ENCODE results near the gene CD248. TPM values are rescaled to one million over a fixed set of nuclear protein-coding genes. Genes with fewer than 3 reads are reported as not detected.

CD248 gene
- total and polyA plus RNA-seq, 8 donors, result 0.58 to 66.9 (median 5.7) TPM

- Histone ChIP-seq H3K9me3 (no peaks in the 10 kb centered on the region), H3K4me3 (peak within 1 kb of the TSS; percentile 55 to 87 (median 82)), H3K27me3 (no peaks in the 10 kb centered on the region), H3K36me3 (peaks cover under 1 to 3% (median 2%) of the 10 kb centered on the region in 4 donors), H3K27ac (peak within 1 kb of the TSS; percentile 88 to 96 (median 94)), H3K4me1 (peaks cover 37 to 68% (median 57%) of the 10 kb centered on the region in 4 donors)
- TF ChIP-seq POLR2AphosphoS5 (IDR thresholded peaks at IDR 0.05) (peak in 2 of 3 donors; percentile 53 to 69), CTCF (IDR thresholded peaks at IDR 0.05) (no peak)
- DNase-seq, result peak; percentile 86 to 96
- intact Hi-C loops (cut with DNase I; ENCODE audit: low total_unique reads), result no loop called here
- WGBS, 5 donors, result 0% methylated on average over 37 to 101 of the region's 101 CpGs
Observed at GRCh38 chr11:66347425-66348276, 30.8 kb upstream of the CD248 start, which contains the start of gene B4GAT1. TSS of gene B4GAT1 (minus strand) at chr11:66347629. CDS start at chr11:66347545, 84 bp downstream.

- no peaks in the 10 kb centered on the region for H3K9me3 ChIP-seq
- H3K27ac ChIP-seq, result peak overlapping the region; percentile 78 to 96 (median 94)
- 13 to 47% (median 20%) methylated on average over 34 to 68 of the region's 68 CpGs for WGBS, 5 donors
- H3K36me3 ChIP-seq, result peaks cover 7 to 12% (median 10%) of the 10 kb centered on the region in 4 donors
- H3K4me3 ChIP-seq, result peak overlapping the region; percentile 55 to 87 (median 82)
- H3K27me3 ChIP-seq, result no peaks in the 10 kb centered on the region
- H3K4me1 ChIP-seq, result peaks cover 37 to 69% (median 57%) of the 10 kb centered on the region in 4 donors
- peak; percentile 41 to 60 for DNase-seq
- TF ChIP-seq CTCF (IDR thresholded peaks at IDR 0.05), result no peak
- TF ChIP-seq EP300 (IDR thresholded peaks at IDR 0.05), result no peak
- TF ChIP-seq POLR2A (IDR thresholded peaks at IDR 0.05), result no peak
- no peak for TF ChIP-seq POLR2AphosphoS5 (IDR thresholded peaks at IDR 0.05)
- intact Hi-C loops (cut with DNase I; ENCODE audit: low total_unique reads), result no loop called here
Observed at GRCh38 chr11:66346476-66347424, 29.9 kb upstream of the CD248 start.

- TF ChIP-seq POLR2A (IDR thresholded peaks at IDR 0.05) (no peak), POLR2AphosphoS5 (IDR thresholded peaks at IDR 0.05) (no peak)
- 1 to 9% (median 2%) methylated on average over 4 to 7 of the region's 7 CpGs for WGBS, 5 donors
Observed at GRCh38 chr11:66345316-66345649, 28.4 kb upstream of the CD248 start.

GRCh38 chr11:66344550-66345315, 27.9 kb upstream of the CD248 start, which contains the start of gene BRMS1:
TSS of gene BRMS1 (minus strand) at chr11:66345104. CDS start at chr11:66342234, 2,870 bp downstream.
- whole genome bisulfite sequencing, 5 donors, result 0 to 1% (median 0%) methylated on average over 25 to 59 of the region's 59 CpGs
- H3K9me3 ChIP-seq, result no peaks in the 10 kb centered on the region
- H3K4me1 ChIP-seq, result peaks cover 37 to 63% (median 48%) of the 10 kb centered on the region in 4 donors
- no peaks in the 10 kb centered on the region for H3K27me3 ChIP-seq
- intact Hi-C loops (cut with DNase I; ENCODE audit: low total_unique reads), result no loop called here
- peaks cover 28 to 33% (median 30%) of the 10 kb centered on the region in 4 donors for H3K36me3 ChIP-seq
- H3K4me3 ChIP-seq, result peak within 1 kb of the TSS; percentile 72 to 87 (median 82)
- peak; percentile 99 for DNase-seq
- H3K27ac ChIP-seq, result peak within 1 kb of the TSS; percentile 74 to 94 (median 91)
- TF ChIP-seq EP300 (IDR thresholded peaks at IDR 0.05) (no peak), POLR2A (IDR thresholded peaks at IDR 0.05) (peak in 2 of 4 donors; percentile 58 to 68), CTCF (IDR thresholded peaks at IDR 0.05) (peak in 1 of 7 experiments; percentile 58), POLR2AphosphoS5 (IDR thresholded peaks at IDR 0.05) (peak; percentile 93 to 99 (median 93))

More at GRCh38 chr11:66345316-66345649, 28.4 kb upstream of the CD248 start:
- Histone ChIP-seq H3K36me3 (peaks cover 22 to 27% (median 25%) of the 10 kb centered on the region in 4 donors), H3K27me3 (no peaks in the 10 kb centered on the region), H3K27ac (peak overlapping the region; percentile 74 to 94 (median 91)), H3K4me1 (peaks cover 37 to 69% (median 53%) of the 10 kb centered on the region in 4 donors), H3K4me3 (peak overlapping the region; percentile 72 to 87 (median 82)), H3K9me3 (no peaks in the 10 kb centered on the region)
- DNase-seq, result no peak
- intact Hi-C loops (cut with DNase I; ENCODE audit: low total_unique reads), result no loop called here

All from stomach (tissue), 9 donors.